ENCODE results near the gene CBY3. TPM values are rescaled to one million over a fixed set of nuclear protein-coding genes. Genes with fewer than 3 reads are reported as not detected.

CBY3 gene
- total and polyA plus RNA-seq, 2 of the 13 experiments (the other 11 are each of a cell fraction or from before 2014, with no cell fraction given) = not detected

GRCh38 chr5:179699616-179700237, 18.9 kb upstream of the CBY3 start (continued):
- TF ChIP-seq LRRFIP1 (CRISPR knock-in tag; conservative IDR thresholded peaks at IDR 0.05) (no peak), SIN3A (IDR thresholded peaks at IDR 0.05; ENCODE audit: borderline replicate concordance, low read depth, low read length) (no peak), IKZF5 (CRISPR knock-in tag; IDR thresholded peaks at IDR 0.05) (no peak), CBX1 (IDR thresholded peaks at IDR 0.05; ENCODE audit: low read depth) (no peak), TBX2 (CRISPR knock-in tag; IDR thresholded peaks at IDR 0.05; ENCODE audit: borderline replicate concordance) (no peak), TBP (CRISPR knock-in tag; IDR thresholded peaks at IDR 0.05) (no peak), NFYC (CRISPR knock-in tag; IDR thresholded peaks at IDR 0.05) (0 out of 2 replicates have a peak, but pooled peaks have one; percentile 20), ZNF558 (CRISPR knock-in tag; IDR thresholded peaks at IDR 0.05; ENCODE audit: borderline replicate concordance) (no peak), SMAD1 (CRISPR knock-in tag; IDR thresholded peaks at IDR 0.05; ENCODE audit: borderline replicate concordance, low read depth) (no peak), DMTF1 (CRISPR knock-in tag; IDR thresholded peaks at IDR 0.05) (no peak), PITX1 (CRISPR knock-in tag; IDR thresholded peaks at IDR 0.05) (peak; percentile 35; the same call in 1 of the 2 replicates), TBL1XR1 (IDR thresholded peaks at IDR 0.05; ENCODE audit: borderline replicate concordance, low read length, partially characterized antibody) (no peak), TFDP1 (CRISPR knock-in tag; IDR thresholded peaks at IDR 0.05; ENCODE audit: borderline replicate concordance) (no peak), NFRKB (IDR thresholded peaks at IDR 0.05) (no peak), MEIS2 (CRISPR knock-in tag; IDR thresholded peaks at IDR 0.05) (no peak), HBP1 (CRISPR knock-in tag; IDR thresholded peaks at IDR 0.05; ENCODE audit: low read depth) (0 out of 2 replicates have a peak, but pooled peaks have one; percentile 12), NFYB (CRISPR knock-in tag; IDR thresholded peaks at IDR 0.05) (peak; percentile 34; the same call in 1 of the 2 replicates), POLR2AphosphoS5 (IDR thresholded peaks at IDR 0.05; ENCODE audit: low read depth, low read length) (peak; percentile 48; the same call in 1 of the 2 replicates)

Measured in HepG2 (cell line).